Stimulated activated CD8-positive, alpha-beta memory T cell treated with anti-CD3 and anti-CD28 coated beads, Interleukin-12 subunit alpha, Interleukin-12 subunit beta, amount 100 ng/mL, for 1 hour (primary cell): ENCODE results near the gene MDC1.
A peak's percentile ranks its signal among the peaks of the same experiment; 100 is the strongest.
"Not testable (repeated sequence)": the region's sequence is repeated elsewhere in the genome, so short reads cannot be mapped to it uniquely, and the experiment has no call there.

Source experiments
- DNase-seq: peaks from one replicate; pipeline ENCODE4 v3.0.0-alpha.2; 2020; ENCODE audit warnings: low read depth

MDC1 gene

DNA sequence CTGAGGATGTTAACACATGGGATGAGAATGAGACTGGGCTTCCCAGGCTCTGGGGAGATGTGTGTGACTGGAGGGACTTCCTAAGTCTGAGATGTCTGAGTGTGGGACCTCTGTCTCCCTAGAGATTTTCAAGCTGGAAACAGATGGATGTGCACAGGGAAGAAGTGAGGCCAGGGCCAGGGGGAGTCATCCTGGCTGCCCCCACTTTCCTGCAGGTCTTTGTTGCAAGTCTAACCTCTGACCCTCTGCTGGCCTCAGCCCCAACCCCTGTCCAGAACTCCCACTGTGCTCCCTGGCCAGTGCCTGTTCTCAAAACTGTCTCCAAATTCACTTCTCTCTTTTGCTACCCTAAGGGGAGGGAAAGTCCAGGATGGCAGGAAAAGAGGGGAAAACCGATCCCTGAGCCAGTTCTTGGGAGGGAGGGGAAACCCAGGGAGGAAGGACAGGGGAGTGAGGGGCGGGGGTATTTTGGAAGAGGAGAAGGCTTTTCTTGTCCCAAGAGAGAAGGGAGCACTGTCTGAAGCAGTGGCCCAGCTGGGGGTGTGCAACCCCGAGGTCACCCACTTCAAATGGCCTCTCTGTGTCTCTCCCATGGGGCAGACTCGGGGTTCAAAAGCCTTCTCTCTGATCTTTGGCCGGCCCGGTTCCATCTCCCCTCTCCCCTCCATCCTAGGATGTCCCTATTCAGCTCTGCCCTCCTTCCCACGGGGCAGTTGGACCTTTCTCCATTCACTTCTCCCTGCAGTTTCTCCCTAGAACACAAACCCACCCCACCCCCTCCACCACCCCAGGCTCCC lies 33.7 kb downstream of the MDC1 start:
- no peak for DNase-seq

DNA sequence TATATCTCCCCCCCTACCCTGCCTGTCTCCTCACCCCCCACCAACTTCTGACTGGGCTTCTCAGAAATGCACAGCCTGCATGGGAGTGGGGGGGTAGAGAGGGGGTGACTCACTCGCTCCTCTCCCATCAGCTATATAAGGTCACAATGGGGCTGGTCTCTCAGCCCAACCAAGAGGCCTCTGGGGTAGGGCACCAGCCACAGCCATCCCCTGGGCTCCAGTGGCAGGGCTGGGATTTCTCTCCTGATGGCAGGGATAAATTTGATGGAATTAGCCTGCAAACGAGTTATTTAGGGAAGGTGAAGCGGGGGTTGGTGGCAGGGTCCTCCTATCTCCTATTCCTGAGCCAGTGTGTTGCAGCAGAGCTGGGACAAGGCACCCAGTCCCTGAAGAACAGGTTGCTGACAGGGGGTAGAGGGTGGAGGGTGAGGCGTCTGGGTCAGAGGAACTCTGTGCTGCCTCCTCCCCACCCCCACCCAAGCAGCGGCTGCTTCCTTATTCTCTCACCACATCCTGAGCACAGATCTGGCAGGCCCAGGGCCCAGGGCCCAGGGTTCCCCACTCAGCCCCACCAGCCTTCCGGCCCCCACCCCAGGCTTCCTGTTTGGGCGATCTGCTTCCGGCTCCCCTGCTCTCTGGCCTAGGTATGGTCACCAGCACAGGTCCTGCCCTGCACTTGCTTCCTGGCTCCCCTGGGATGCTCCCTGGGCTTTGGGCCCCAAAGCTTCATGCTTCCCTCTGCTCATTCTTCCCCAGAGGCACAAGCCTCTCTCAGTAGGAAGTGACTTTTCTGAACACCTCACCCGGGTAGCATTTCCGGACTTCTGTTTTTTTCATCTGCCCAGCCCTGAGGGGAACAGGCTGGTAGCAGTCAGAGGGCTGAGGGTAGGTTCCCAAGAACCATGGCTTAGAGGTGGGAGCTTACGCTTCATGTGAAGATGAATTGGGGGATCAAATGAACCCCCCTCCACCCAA lies 34.7 kb downstream of the MDC1 start:
- peak; percentile 79 for DNase-seq

DNA sequence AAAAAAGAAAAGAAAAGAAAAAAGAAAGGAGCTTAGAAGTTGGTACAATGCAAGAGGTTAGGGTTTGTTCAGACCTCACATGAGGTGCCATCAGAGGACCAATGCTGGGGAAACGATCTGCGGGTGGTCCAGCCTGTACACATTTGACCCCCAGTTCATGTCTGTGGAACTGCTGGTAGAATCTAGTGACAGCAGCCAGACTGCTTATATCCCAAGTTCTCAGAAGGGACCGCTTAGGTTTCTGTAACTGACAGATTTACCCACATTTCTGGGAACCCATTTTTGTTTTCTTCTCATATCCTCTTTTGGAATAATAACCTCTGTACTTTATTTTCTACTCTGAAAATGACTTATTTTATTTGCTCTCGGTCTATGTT lies 35.3 kb downstream of the MDC1 start:
- DNase-seq, result no peak

DNA sequence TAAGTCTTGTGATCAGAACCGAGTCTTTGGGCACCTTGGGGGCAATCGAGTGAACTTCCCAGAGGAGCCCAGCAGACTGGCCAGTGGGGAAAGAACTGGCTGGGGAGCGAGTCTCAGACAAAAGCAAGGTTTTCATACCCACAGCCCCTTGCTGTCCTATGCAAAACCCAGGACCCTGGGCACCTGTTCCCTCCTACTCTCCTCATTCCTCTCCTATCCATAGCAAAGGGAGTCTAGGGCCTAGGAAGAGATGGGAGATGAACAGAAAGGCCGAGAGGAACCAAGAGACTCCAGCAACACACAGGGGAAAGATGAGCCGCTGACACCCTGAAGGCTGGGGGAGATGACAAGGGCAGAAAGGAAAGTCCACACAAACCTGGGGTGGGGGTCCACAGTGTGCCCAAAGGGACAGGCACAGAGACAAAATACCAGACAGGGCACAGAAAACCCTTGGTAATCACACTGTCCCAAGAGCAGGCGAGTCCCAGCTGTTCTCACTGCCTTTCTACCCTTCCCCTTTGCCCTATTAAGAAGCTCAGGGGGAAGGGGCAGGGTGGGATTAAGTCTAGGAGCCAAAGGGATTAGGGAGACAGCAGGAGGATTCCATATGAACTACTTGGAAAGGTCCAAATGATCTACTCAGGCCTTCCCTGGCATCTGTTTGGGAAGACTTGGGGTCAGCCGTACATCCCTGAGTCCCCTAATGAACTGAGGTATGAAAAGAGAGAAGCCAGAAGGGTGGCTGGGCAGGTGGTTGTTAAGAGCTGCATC lies 37.1 kb downstream of the MDC1 start:
- DNase-seq, result no peak

GRCh38 chr6:30678964-30679726 lies 37.9 kb downstream of the MDC1 start:
- peak; percentile 87 for DNase-seq

DNA sequence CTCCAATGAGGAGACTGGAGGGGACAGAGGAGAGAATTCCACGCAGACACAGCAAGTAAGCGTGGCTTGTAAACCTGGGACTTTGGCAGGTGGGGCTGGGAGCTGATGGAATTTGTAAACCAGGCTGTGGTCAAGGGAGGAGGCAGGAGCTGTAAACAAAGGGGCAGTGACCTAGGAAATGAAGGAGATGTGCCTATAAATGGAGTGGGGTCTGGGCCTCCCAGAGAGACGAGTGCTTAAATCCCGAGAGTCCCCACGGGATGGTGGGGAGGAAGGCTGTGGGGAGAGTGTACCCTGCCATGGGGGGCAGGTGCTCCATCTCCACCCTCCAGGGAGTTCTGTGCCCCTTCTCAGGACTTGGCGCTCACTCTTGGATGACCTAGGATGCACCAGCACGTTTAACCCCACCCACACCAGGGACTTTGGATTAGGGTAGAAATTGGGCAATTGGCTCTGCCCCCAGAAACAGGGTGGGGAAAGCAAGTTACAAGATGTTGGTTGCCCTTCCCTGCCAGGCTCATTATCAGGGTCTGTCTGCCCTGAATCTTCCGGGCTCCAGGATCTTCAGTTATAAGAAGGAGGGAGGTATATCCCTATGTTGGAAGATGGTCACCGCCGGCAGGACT lies 40.3 kb downstream of the MDC1 start:
- DNase-seq, result no peak

DNA sequence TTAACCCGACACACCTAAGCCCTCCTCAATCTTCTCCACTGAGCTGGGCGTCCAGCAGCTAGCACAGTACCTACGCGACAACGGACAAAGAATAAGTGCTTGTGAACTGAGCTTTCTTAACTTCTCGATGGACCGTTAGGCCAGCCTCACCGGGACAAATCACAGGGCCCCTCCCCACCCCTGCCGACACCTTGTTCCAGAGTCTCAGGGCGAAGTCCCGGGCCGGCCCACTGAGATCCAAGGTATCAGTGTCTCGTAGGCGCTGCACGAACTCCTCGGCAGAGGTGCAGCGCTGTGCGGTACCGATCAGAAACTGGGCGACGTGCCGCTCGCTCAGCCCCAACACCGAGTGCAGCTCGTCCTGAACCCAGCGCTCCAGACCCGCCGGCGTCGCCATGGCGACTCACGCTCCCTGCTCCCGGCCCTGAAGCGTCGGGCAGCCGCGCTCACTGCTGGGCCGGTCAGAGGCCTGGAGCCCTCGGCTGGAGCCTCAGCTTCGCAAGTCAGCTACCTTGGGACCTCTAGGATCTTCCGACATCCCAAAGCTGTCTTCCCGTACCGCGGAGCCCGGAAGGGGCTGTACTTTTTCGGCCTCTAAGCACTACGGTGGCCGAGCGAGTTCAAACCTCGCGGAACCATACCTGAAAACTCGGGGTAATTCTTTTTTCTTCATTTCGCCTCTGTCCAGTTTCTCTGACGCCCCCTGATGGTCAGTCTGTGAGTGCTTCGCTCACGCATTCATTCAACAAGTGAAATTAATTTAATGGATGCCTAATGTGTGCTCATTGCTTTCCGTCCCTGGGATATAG lies 44.4 kb downstream of the MDC1 start, which contains the start of gene DHX16:
DHX16 (minus strand) TSS at position 562 of the 809 bp plus-strand sequence; CDS start at position 397, 165 bp downstream.
- peak; percentile 86 for DNase-seq

DNA sequence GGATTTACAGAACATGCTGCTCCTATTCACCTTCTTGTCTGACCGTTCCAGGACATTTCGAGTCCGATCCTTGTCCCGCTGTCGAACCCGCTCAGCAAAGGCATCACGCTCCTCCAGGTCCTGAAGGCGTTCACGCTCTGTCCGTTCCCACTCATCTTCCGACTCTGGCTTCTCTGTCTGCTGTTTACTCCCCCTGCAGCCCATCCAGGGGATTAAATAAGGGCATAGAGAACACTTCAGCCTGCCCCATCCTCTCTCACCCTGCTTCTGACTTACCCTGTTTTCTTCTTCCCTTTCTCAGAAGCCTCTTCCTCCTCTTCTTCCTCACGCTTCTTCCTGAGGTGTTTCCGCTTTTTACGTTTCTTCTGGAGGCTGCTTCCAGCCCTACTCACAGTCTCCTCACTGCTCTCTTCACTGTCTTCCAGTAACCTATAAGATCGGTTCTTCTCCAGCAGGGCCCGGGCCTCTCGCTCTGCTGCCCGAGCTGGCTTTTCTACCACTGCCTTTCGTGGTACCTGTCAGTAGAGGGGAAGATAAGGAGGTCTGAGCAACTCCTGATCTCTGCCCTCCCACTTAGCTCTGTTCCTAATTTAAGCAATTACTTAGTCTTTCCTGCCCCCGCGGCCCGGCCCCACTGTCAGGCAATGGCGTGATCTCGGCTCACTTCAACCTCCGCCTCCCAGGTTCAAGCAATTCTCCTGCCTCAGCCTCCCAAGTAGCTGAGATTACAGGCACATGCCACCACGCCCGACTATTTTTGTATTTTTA lies 46.1 kb downstream of the MDC1 start:
- no peak for DNase-seq

DNA sequence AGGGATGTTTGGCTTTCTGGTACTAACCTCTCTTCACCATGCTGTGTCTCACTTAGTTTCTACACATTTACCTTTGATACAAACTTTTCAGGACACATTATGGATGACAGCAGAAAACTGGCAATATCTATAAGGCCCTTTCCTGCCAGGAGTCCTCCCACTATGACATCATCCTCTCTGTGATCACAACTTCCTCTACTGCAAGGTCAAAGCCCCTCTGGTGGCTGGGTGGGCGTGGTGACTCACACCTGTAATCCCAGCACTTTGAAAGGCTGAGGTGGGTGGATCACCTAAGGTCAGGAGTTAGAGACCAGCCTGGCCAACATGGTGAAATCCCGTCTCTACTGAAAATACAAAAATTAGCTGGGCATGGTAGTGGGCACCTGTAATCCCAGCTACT lies 50.8 kb downstream of the MDC1 start:
- DNase-seq, result not testable (repeated sequence)

- DNase-seq, result no peak
Measured at GRCh38 chr6:30664994-30665767, 51.9 kb downstream of the MDC1 start.

- not testable (repeated sequence) for DNase-seq
Measured at GRCh38 chr6:30657922-30658321, 59.2 kb downstream of the MDC1 start.

- no peak for DNase-seq
Measured at GRCh38 chr6:30657454-30657853, 59.6 kb downstream of the MDC1 start.

- DNase-seq, result no peak
Measured at GRCh38 chr6:30656513-30656912, 60.6 kb downstream of the MDC1 start.

GRCh38 chr6:30655743-30656094 lies 61.4 kb downstream of the MDC1 start:
- no peak for DNase-seq

DNA sequence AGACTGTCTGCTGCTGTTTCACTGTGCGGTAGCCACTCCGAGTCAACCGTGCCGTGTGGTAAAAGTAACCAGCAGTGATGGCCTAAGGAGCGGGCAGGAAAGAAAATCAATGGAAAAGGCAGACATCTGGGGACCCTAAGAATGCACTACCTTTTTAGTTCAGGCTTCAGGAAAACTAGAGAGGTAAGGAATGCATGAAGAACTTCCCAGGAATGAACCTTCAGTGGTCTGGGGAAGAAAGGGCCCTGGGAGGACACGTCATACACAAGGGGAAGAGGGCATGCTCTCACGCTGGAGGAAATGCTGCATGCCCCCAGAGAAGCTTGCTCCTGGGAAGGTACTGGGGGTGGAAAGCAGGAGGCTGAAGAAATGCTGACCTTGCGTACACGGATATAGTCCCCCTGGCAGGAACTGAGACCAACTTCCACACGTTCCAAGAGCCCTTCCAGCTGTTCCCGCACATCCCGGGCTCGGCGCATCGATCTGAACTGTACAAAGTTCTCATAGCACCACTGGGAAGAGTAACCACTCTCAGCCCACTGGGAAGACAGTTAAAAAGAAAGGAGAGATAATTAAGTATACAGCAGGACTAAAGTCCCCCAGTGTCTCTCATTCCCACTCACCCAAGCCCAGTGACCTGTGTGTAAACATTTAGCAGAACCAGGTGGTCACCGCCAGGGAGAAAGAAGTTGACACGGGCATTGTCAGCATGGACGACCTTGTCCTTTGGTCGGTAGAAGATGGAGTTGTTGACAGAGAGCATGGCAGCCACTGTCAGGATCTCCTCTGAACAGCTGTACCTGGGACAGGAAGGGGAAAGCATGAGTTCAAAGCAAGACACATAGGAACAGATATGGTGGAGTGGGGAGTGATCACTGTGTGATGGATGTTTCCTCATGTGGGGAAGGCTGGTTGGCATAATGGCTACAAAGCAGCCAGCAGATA lies 62.0 kb downstream of the MDC1 start:
- no peak for DNase-seq

DNA sequence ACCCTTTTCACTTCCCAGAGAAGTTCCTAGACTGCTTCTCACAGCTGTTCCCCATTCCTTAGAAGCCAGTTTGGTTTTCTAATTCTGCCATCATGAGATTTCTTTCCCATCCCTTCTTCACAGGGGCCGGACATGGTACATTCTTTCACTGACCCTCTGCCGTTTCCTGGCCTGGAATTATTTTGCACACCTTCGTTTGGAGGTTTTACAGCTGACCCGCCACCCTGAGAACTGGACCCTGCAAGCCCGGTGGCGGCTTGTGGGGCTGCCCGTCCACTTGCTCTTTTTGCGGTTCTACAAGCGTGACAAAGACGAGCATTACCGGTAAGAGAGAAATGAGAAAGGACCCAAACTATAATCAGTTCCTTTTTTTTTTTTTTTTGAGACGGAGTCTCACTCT lies 65.9 kb downstream of the MDC1 start:
- DNase-seq, result no peak
